COR-L47 (cell line): ENCODE results near the gene S1PR4.
"Not testable (repeated sequence)": the region's sequence is repeated elsewhere in the genome, so short reads cannot be mapped to it uniquely, and the experiment has no call there.

Source experiments
- DNase-seq: peaks from one replicate; lab custom pipeline; 2025; lab: John Stamatoyannopoulos, UW

The S1PR4 gene

DNA sequence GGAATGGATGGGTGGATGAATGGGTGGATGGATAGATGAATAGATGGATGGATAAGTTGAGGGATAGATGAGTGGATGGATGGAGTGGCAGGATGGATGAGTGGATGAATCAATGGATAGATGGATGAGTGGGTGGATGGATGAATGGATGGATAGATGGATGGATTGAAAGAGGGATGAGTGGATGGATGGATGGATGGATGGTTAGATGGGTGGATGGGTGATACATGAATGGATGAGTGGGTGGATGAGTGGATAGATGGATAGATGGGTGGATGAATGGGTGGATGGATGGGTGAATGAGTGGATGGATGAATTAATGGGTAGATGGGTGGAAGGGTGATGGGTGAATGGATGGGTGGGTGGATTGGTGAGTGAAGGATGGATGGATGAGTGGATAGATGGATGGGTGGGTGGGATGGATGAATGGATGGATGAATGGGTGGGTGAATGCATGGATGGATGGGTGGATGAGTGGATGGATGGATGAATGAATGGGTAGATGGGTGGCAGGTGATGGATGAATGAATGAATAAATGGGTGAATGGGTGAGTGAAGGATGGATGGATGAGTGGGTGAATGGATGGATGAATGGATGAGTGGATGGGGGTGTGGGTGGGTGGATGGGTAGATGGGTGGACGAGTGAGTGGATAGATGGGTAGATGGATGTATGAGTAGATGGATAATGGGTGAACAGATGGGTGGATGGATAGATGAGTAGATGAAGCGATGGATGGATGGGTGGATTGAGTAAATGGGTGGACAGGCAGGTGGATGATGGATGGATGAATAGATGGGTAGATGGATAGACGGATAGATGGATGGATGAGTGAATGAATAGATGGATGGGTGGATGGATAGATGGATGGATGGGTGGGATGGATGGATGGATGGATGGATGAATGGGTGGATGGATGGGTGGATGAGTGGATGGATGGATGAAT, 25.0 kb upstream of the S1PR4 start:
- no peak for DNase-seq

DNA sequence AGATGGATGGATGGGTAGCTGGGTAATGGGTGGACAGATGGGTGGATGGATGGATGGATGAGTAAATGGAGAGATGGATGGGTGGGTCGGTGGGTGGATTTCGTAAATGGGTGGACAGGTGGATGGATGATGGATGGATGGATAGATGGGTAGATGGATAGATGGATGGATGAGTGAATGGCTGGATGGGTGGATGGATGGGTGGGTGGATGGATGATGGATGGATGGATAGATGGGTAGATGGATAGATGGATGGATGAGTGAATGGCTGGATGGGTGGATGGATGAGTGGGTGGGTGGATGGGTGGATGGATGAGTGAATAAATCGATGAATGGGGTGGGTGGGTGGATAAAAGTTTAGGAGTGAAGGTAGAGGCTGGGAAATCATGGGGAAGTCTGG, 24.1 kb upstream of the S1PR4 start:
- DNase-seq = not testable (repeated sequence)

DNA sequence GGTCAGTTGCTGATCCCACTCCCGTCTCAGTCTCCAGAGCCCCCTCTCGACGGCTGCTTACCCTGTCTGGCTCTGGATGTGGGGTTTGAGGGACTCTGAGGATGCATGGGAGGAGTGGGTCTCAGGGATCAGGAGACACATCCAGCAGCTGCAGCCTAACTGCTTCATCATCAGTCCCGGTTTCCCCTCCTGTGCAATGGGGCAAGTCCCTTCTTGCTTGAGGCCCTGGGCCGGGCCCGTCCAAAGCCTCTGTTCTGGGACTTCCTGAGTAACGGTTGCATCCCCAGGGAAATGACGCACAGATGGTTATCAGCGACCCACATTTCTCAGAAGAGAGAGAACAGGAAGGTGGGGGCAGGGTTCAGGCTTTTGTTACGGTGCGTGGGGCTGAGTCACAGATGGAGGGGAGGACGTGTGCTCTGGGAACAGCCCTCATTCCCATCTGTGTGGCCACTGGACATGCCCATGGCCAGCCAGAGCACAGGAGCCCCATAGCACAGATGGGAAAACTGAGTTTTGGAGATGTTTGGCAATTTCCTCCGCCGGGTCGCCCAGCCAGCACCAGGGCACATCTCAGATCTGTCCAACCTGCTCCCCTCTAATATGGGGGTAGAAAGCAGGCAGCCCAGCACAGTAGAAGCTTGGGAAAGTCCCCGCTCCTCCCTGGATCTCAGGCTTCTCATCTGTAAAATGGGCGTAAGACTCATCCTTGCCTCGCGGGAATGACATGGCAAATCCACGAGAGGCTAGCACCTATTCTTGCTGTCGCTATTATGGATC, 23.4 kb upstream of the S1PR4 start:
- DNase-seq = no peak

DNA sequence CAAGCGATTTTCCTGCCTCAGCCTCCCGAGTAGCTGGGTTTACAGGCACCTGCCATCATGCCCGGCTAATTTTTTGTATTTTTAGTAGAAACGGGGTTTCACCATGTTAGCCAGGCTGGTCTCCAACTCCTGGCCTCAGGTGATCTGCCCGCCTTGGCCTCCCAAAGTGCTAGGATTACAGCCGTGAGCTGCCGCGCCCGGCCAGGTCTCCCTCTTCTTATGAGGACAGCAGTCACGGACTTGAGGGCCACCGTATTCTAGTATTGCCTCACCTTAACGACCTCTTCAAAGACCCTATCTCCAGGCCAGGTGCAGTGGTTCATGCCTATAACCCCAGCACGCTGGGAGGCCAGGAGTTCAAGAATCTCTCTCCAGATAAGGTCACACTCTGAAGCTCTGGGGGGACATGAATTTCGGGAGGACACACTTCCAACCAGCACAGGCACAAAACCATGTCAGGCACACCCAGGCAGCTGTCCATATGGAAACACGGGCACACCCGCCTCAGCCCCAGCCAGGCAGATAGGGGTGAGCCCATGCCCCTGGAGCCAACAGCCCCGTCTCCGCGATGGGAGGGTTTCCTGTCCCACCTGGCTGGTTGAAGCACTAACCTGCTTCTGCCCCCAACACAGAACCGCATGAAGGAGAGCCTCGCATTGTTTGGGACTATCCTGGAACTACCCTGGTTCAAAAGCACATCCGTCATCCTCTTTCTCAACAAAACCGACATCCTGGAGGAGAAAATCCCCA, 21.3 kb upstream of the S1PR4 start:
- DNase-seq = no peak

DNA sequence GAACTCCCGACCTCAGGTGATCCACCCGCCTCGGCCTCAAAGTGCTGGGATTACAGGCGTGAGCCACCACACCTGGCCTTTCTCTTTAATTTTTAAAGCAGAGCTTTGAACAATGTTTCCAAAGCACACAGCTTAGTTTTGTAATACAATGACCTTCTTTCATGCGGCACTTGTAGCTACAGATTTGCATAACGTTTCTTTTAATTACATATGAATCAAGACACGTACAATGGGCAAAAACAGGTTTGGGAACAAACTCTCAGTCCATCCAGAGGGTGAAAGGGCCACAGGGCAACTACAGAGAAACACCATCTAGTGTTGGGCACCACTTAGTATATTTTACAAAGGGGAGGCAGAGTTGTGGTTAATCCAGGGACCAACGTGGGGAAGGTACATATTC, 19.0 kb upstream of the S1PR4 start:
- DNase-seq = no peak

DNA sequence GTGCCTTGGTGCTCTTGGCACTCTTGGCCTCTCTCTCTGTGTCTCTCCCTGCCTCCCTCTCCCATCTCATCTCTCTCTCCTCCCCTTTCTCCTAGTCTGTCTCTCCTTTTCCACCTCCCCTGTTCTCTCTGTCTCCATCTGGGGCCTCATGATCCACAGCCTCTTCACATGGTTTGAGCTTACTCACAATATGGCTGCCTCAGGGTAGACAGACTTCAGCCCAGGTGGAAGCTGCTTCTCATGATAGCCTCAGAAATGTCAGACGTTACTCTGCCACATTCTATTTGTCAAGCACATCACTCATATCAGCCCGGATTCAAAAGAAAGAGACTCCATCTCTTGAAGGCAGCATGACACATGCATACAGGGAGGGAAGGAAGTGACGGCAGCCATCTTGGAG, 18.4 kb upstream of the S1PR4 start:
- no peak for DNase-seq

DNA sequence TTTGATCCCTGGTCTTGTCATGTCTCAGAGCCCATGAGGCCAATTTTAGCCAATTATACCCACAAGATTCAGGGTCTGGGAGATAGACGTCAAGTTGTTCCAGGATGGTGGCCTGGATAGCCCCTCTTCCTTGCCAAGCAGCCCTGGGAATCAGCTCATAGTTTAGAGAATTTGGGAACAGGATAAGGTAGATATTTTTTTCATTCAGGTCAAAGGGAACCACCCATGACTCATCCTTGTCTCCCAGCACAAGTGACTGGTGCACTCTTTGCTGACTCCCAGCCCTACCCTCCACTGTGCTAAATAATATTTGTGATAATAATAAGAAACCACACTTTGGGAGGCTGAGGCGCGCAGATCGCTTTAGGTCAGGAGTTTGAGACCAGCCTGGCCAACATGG, 17.1 kb upstream of the S1PR4 start:
- DNase-seq = no peak

DNA sequence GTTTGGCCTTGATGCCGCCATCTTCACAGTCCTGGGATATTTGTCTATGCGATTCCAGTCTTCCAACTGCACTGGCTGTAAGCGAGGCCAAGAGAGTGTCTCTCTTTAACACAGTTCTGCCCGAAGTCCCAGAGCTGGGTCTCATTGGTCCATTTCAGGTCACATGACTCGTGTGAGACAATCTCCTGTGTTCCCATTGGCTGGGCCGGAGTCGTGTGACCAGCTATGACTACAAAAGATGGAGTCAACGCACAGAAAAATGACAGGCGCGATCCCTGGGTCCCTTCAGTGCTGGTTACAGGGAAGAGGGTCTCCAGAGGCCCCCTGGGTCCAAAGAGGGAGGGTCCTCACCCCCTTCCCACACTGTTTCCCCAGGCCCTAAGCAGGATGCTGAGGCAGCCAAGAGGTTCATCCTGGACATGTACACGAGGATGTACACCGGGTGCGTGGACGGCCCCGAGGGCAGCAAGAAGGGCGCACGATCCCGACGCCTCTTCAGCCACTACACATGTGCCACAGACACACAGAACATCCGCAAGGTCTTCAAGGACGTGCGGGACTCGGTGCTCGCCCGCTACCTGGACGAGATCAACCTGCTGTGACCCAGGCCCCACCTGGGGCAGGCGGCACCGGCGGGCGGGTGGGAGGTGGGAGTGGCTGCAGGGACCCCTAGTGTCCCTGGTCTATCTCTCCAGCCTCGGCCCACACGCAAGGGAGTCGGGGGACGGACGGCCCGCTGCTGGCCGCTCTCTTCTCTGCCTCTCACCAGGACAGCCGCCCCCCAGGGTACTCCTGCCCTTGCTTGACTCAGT, 15.9 kb upstream of the S1PR4 start:
- DNase-seq = peak; percentile 4

DNA sequence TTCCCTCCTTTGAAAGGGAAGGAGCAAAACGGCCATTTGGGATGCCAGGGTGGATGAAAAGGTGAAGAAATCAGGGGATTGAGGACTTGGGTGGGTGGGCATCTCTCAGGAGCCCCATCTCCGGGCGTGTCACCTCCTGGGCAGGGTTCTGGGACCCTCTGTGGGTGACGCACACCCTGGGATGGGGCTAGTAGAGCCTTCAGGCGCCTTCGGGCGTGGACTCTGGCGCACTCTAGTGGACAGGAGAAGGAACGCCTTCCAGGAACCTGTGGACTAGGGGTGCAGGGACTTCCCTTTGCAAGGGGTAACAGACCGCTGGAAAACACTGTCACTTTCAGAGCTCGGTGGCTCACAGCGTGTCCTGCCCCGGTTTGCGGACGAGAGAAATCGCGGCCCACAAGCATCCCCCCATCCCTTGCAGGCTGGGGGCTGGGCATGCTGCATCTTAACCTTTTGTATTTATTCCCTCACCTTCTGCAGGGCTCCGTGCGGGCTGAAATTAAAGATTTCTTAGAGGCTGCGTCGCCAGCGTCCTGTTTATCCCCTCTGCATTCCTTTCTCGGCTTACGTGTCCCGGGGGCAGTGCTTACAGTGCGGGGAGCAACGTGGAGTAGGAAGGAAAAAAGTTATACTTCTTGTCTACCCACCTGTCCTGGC, 15.2 kb upstream of the S1PR4 start:
- DNase-seq = peak; percentile 75

DNA sequence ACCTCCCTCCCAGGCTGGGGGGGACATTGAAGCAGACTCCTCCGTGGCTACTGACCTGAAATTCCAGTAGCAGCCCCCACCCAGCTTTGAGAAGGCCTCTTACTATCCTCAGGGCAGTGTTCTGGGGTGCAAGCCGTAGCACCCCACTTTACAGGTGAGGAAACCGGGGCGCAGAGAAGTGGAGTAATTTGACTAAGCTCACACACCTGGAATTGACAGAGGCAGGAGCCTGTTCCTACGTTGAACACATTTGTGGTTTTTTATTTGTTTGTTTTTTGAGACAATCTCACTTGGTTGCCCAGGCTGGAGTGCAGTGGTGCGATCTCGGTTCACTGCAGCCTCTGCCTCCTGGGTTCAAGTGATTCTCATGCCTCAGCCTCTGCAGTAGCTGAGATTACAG, 14.6 kb upstream of the S1PR4 start:
- no peak for DNase-seq

DNA sequence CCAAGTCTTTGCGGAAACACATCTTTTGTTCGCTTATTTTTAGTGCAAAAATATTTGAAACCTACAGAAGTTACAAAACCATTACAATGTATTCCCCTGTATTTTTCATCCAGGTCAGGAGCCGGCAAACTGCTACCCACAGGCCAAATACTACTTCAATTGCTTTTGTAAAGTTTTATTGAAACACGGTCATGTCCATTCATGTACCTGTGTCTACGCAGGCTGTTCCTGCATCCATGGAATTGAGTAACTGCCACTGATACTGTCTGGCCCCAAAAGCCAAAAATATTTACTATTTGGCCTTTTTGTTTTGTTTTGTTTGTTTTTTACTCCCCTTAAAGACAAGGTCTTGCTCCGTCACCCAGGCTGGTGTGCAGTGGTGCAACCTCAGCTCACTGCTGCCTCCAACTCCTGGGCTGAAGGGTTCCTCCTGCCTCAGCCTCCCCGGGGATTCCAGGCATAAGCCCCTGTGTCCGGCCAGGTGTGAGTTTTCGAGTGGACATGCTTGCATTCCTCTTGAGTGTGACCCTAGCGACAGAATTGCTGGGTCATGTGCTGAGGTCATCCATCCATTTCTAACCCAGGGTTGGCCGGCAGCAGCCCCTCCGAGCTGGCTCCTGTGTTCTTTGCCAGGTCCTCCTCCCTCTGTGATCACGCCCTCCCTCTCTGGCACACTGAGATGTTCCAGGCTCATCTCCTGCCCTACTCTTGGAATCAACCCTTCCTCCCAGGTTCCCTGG, 10.9 kb upstream of the S1PR4 start:
- no peak for DNase-seq

DNA sequence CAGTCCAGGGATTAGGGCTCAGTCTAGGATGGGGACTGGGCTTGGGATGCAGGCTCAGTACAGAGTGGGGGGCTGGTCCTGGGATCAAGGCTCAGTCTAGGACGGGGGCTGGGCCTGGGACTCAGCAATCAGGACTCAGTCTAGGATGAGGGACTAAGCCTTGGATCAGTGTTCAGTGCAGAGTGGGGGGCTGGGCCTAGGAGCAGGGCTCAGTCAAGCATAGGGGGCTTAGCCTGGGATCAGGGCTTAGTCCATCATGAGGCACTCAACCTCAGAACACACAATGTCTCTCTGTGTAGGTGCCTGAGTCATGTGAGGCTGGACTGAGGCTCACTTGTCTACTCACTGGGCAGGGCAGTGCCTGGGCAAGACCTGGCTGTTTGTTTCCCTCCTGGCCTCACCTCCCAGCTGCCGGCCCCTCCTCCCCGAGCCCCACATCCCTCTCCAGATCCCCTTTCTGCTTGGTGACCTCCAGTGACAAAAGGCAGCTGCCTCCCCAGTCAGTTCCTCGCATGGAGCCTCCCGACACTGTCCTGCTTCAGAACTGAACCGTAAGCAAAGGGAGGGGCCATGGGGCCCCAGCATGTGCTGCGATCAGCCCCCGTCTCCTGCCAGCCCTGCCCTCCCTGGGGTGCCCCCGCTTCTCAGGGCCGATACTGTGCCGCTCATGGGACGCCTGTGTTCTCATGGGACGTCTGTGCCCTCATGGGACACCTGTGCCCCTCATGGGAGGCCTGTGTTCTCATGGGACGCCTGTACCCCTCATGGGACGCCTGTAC, 6.5 kb upstream of the S1PR4 start:
- no peak for DNase-seq

DNA sequence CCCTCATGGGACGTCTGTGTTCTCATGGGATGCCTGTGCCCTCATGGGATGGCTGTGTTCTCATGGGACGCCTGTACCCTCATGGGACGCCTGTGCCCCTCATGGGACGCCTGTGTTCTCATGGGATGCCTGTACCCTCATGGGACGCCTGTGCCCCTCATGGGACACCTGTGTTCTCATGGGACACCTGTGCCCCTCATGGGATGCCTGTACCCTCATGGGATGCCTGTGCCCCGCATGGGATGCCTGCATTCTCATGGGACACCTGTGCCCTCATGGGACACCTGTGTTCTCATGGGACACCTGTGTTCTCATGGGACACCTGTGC, 5.9 kb upstream of the S1PR4 start:
- DNase-seq = not testable (repeated sequence)

DNA sequence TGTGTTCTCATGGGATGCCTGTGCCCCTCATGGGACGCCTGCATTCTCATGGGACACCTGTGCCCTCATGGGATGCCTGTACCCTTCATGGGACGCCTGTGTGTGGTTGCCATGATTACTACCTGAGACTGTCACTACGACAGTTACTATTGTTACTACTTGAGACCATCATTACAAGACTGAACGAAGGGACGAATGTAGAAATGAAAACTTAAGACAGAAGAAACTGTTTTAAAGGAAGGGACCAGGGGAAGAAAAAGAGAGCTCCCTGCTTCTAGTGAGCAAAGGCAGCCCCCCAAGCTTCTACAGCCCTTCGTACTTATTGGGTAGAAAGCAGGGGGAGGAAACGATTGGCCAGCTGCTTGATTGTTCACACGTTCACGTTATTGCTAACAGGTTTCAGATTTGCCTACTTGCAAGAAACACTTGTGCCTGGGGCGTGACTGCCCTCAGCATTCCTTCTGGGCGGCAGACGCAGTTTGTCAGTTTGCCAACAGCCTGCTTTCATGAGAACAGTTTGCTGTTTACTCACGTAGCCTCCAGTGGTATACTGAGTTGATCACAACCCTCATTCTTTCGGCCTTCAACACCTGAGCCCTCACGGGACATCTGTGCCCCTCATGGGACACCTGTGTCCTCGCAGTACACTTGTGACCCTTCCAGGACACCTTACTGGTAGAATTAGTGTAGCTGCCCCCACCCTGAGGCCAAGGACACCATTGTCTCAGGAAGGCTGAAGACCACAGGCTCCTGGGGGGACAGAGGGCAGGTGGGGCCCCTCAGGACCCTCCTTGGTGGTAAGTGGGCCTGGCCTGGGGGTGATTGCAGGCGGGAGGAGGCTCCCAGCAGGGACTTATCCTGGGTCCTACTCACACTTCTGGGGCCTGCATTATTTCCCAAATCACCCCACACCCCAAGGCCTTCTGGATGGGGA, 2.5 kb upstream of the S1PR4 start:
- DNase-seq = peak; percentile 16

DNA sequence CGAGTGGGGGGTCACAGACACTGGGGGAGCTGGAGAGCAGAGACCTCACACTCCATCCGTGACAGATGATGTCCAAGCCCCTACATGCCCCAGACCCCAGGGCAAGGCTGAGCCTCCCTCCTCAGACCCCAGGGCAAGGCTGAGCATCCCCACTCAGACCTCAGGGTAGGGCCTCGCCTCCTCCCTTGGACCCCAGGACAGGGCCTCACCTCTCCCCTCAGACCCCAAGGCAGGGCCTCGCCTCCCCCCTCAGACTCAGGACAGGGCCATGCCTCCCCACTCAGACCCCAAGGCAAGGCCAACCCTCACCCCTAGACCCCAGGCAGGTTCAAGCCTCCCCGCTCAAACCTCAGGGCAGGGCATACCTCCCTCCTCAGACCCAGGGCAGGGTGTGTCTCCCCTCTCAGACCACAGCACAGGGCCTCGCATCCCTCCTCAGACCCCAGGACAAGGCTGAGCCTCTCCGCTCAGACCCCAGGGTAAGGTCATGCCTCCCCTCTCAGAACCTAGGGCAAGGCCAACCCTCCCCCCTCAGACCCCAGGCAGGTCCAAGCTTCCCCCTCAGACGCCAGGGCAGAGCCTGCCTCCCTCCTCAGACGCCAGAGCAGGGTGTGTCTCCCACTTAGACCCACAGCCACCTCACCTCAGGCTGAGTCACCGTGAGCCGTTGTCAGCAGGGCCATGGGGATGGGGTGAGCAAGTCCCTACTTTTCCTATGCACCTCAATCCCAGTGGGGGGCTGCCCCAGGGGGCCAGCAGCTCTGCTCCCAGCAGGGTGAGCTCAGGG, 1.7 kb upstream of the S1PR4 start:
- no peak for DNase-seq

DNA sequence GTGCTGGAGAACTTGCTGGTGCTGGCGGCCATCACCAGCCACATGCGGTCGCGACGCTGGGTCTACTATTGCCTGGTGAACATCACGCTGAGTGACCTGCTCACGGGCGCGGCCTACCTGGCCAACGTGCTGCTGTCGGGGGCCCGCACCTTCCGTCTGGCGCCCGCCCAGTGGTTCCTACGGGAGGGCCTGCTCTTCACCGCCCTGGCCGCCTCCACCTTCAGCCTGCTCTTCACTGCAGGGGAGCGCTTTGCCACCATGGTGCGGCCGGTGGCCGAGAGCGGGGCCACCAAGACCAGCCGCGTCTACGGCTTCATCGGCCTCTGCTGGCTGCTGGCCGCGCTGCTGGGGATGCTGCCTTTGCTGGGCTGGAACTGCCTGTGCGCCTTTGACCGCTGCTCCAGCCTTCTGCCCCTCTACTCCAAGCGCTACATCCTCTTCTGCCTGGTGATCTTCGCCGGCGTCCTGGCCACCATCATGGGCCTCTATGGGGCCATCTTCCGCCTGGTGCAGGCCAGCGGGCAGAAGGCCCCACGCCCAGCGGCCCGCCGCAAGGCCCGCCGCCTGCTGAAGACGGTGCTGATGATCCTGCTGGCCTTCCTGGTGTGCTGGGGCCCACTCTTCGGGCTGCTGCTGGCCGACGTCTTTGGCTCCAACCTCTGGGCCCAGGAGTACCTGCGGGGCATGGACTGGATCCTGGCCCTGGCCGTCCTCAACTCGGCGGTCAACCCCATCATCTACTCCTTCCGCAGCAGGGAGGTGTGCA, 587 bp downstream of the S1PR4 start:
- no peak for DNase-seq

DNA sequence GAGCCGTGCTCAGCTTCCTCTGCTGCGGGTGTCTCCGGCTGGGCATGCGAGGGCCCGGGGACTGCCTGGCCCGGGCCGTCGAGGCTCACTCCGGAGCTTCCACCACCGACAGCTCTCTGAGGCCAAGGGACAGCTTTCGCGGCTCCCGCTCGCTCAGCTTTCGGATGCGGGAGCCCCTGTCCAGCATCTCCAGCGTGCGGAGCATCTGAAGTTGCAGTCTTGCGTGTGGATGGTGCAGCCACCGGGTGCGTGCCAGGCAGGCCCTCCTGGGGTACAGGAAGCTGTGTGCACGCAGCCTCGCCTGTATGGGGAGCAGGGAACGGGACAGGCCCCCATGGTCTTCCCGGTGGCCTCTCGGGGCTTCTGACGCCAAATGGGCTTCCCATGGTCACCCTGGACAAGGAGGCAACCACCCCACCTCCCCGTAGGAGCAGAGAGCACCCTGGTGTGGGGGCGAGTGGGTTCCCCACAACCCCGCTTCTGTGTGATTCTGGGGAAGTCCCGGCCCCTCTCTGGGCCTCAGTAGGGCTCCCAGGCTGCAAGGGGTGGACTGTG, 1.2 kb downstream of the S1PR4 start:
- DNase-seq = no peak
